Pulmonary artery endothelial cell (primary cell): ENCODE results near the gene LATS1. TPM values are rescaled to one million over a fixed set of nuclear protein-coding genes. Genes with fewer than 3 reads are reported as not detected.
"Not testable (repeated sequence)": the region's sequence is repeated elsewhere in the genome, so short reads cannot be mapped to it uniquely, and the experiment has no call there.

Experiments
- DNase-seq: peaks from one replicate; pipeline ENCODE4 v3.0.0-alpha.2; 2011; ENCODE audit warnings: low read depth, low spot score
- total RNA-seq: library from RNA; depleted of rRNA; stranded (reverse); fragments of >200 nt; gene quantifications from 2 replicates; pipeline ENCODE4 v1.2.3, GENCODE V29; 2014

The LATS1 gene
- total RNA-seq, 1 donor from 2014 or later: 6.6 TPM

- no peak for DNase-seq
These were observed 10.8 kb upstream of the LATS1 start for GRCh38 chr6:149728499-149729234.

GRCh38 chr6:149727793-149728498 is 10.0 kb upstream of the LATS1 start:
- DNase-seq: no peak

DNA sequence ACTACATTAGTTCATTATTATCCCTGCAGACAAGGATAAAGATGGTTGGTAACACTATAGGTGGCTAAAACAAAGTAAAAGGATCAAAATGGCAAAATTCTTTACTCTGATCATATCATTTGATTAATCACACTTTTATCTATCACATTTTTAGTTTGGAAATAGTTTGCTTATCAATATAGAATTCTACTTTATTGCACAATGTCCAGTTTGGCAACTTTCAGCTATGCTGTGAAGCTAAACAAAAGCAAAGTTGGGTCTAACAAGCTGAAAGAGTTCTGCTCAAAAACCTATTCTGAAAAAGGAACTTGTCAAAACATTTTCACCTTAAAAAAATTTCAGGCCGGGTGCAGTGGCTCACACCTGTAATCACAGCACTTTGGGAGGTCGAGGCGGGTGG is 7.9 kb upstream of the LATS1 start:
- no peak for DNase-seq

DNA sequence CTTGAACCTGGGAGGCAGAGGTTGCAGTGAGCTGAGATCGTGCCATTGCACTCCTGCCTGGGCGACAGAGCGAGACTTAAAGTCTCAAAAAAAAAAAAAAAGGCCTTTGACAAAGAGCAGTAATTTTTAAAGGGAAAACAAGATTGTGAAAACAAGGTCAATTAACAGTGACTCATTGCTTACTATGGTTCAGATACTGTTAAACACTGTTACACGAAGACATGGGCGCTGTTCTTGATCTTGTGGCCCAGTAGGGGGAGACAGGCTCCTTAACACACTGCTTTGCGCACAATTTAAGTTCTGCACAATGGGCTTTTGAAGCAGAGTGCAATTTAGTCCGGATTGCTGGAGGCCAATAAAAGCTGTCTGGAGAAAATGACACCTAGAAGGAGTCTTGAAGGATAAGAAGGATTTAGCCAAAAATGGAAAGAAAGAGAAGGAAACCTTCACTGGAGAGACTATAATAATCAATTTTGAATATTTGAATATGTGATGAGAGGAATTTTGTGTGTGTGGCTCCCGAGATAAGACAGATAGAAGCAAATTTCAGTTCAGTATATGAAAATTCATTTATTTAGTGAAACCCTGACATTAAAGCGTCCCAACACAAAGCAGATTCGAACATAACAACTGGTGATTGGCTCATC is 6.0 kb upstream of the LATS1 start:
- peak; percentile 44 for DNase-seq

DNA sequence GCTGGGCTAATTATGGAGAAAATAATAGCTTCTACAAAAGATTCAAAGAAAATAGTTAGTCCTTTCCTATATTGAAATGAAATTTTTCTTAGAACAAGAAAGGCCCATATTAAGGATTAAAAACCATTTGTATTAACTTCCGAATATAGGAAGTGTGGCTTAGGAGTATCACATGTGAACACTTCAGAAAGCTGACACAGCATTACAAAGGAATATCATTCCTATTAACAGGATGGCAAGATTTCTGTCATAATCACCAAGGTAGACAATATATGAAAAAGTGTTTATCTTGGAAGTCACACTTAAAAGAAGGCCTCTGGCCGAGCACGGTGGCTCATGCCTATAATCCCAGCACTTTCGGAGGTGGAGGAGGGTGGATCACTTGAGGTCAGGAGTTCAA is 5.4 kb upstream of the LATS1 start:
- no peak for DNase-seq

- no peak for DNase-seq
These were observed 1.6 kb upstream of the LATS1 start for GRCh38 chr6:149719531-149719930.

GRCh38 chr6:149717255-149717587 is 680 bp downstream of the LATS1 start:
- DNase-seq: no peak

DNA sequence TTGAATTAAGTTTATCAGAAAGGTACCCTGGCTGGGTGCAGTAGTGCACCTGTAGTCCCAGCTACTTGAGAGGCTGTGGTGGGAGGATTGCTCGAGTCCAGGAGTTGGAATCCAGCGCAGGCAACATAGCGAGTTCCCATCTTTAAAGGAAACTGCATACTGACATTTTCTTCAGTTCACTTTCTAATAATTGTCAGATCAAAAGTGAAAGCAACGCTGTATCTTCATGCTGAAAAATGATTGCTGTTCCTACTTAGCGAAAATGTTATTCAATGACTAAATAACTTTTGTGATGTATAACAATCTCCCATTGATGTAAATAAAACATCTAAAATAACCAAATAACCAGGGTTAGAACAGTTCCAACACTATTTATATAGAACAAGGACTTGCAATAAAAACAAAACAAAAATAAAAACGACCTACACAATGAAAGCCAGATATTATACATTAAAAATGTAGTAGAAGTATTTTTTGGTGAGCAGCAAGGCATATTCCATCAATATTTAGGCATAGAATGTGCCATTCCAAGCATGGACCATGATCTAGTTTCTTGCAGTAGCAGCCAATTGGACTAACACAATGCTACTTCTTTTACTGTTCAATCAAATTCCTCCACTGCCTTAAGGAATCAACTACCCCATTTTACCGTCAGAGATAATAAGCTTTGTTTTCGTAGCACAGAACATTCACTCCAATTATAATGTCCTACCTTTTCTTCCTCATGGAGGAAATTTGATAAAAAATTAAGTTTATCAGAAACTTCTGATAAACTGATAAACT is 1.5 kb downstream of the LATS1 start:
- DNase-seq: no peak

DNA sequence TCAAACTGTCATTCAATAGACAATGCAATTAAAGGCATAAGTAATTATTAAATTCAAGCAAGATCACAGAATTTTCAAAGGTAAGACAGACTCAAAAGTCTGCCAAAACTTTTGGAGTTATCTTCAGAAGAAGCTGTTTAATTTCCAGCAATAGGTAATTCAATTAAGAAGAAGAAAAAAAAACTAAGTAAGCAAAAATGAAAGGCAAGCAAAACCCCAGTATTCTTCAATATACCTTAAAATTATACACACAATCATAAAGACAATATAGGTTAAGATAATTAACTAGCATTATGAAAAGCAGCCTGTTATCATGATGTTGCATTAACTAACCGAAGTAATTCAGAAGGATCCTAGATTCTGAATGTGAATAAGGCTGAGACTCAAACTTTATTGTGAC is 3.5 kb downstream of the LATS1 start:
- no peak for DNase-seq

GRCh38 chr6:149711711-149712110 is 6.2 kb downstream of the LATS1 start:
- DNase-seq: no peak

DNA sequence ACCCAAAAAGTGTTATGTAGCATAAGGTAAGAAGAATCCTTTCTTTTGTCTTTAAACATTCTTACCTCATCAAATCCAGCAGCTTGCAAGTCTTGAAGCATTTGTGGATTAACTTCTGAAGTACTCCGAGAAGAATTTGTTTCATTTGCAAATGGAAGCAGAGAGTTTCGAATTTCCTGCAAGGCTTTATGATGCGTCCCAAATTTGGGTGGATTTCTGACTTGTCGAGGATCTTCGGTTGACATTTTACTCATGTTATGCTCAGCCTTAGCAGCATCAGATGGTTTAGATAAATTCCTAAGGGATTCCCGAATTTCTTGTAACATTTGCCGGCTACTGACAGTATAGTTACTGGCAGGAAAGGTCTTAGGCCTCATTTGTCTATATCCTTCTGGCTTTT is 16.2 kb downstream of the LATS1 start:
- DNase-seq: no peak

- no peak for DNase-seq
These were observed 18.8 kb downstream of the LATS1 start for GRCh38 chr6:149699150-149699549.

DNA sequence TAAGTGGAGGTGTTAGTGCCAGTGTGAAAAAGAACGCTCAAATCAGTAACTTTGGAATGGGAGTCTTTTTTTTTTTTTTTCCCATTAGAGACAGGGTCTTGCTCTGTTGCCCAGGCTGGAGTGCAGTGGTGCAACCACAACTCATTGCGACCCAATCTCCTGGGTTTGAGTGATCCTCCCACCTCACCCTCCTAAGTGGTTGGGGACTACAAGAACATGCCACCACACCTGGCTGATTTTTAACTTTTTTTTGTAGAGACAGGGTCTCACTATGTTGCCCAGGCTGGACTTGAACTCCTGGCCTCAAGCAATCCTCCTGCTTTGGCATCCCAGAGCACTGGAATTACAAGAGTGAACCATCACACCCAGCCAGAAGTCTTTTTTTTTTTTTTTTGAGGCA is 19.7 kb downstream of the LATS1 start:
- DNase-seq: no peak

GRCh38 chr6:149696901-149697300 is 21.0 kb downstream of the LATS1 start:
- DNase-seq: no peak

- no peak for DNase-seq
These were observed 23.0 kb downstream of the LATS1 start for GRCh38 chr6:149694921-149695320.

DNA sequence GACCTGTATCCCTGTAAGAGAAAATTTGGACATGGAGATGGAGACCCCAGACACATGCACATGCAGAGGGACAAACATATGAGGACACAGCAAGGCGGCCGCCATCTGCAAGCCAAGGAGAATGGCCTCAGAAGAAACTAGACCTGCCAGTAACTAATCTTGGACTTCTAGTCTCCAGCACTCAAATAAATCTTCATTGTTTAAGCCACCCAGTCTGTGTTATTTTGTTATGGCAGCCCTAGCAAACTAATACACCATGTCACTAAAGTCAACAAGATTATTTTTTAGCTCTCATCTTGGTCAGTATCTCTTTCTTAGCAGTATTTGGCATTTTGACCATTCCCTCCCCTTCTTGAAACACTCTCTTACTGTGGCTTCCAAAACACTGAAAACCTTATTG is 26.7 kb downstream of the LATS1 start:
- no peak for DNase-seq

- no peak for DNase-seq
These were observed 31.7 kb downstream of the LATS1 start for GRCh38 chr6:149686230-149686629.

DNA sequence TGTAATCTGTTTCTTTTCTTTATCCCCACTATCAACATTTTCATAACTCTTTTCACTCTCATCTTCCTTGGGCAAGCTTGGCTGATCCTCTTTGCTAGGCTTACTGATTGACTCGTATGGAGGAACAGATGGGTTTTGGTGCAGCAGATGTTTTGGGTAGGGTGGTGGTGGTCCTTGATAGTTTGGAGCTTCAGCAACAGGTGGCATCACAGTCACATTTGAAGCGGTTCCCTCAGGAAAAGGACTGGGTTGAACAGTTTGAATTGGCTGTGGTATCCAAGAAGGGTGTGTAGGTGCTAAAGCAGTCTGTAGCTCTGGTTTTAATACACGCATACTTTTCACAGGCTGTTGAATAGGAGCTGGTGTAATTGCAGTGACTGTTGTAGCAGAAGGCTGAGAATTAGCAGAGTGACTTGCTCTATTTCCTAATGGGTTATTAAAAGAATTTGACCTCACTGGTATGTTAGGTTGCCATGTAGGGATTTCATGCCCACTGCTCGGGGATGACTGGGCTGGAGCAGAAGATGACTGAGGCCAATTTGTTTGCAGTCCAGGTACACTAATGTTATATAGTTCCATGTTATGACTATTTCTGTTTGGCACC is 34.5 kb downstream of the LATS1 start:
- no peak for DNase-seq

GRCh38 chr6:149681845-149682244 is 36.1 kb downstream of the LATS1 start:
- DNase-seq: not testable (repeated sequence)

DNA sequence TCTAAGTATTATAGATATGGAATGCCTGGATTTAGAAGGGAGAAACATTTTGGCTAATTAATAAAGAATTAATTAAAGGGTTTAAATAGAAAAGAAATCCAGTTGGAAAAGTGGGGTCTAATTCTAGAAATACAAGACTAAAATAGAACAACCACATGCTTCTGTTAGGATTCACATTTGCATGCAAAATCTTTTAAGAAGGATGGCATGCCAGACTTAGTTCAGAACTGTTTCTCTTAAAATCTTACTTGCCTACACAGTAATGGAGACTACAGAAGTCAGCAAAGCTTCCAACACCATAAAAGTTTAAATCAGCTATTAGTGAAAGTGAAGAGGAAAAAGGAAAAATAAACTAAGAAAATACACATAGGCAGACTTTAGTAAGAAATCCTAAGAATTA is 36.7 kb downstream of the LATS1 start:
- no peak for DNase-seq

- no peak for DNase-seq
These were observed 37.4 kb downstream of the LATS1 start for GRCh38 chr6:149680503-149680902.

DNA sequence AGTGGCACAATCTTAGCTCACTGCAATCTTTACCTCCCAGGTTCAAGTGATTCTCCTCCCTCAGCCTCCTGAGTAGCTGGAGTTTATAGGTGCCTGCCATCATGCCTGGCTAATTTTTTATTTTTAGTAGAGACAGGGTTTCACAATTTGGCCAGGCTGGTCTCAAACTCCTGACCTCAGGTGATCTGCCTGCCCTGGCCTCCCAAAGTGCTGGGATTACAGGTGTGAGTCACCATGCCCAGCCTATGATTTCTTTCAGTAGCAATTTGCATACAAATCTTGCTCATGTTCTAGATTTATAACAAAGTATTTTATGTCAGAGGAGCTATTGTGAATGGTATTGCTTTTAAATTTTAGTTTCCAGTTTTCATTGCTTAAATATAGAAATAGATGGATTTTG is 45.6 kb downstream of the LATS1 start:
- DNase-seq: not testable (repeated sequence)
